Measurements from ENCODE around the gene PRDX5. TPM values are rescaled to one million over a fixed set of nuclear protein-coding genes. Genes with fewer than 3 reads are reported as not detected.
A peak's percentile ranks its signal among the peaks of the same experiment; 100 is the strongest.

The PRDX5 gene
- total RNA-seq, 1 donor, result 257 TPM

GRCh38 chr11:64276653-64277431, 41.1 kb upstream of the PRDX5 start:
- TF ChIP-seq CTCF (IDR thresholded peaks at IDR 0.05; ENCODE audit: insufficient read depth, low read length), result no peak
- no peak overlapping the region for H3K4me3 ChIP-seq (ENCODE audit: low read depth, low read length)
- no peak for DNase-seq (ENCODE audit: low read depth)

GRCh38 chr11:64278576-64279190, 39.2 kb upstream of the PRDX5 start:
- no peak overlapping the region for H3K4me3 ChIP-seq (ENCODE audit: low read depth, low read length)
- no peak for DNase-seq (ENCODE audit: low read depth)
- no peak for TF ChIP-seq CTCF (IDR thresholded peaks at IDR 0.05; ENCODE audit: insufficient read depth, low read length)

GRCh38 chr11:64281957-64282770, 35.8 kb upstream of the PRDX5 start:
- no peak overlapping the region for H3K4me3 ChIP-seq (ENCODE audit: low read depth, low read length)
- no peak for TF ChIP-seq CTCF (IDR thresholded peaks at IDR 0.05; ENCODE audit: insufficient read depth, low read length)
- DNase-seq (ENCODE audit: low read depth), result no peak

- DNase-seq (ENCODE audit: low read depth), result no peak
- peak overlapping the region; percentile 87 for H3K4me3 ChIP-seq (ENCODE audit: low read depth, low read length)
- no peak for TF ChIP-seq CTCF (IDR thresholded peaks at IDR 0.05; ENCODE audit: insufficient read depth, low read length)
Measured at GRCh38 chr11:64283092-64283491, 34.8 kb upstream of the PRDX5 start.

DNA sequence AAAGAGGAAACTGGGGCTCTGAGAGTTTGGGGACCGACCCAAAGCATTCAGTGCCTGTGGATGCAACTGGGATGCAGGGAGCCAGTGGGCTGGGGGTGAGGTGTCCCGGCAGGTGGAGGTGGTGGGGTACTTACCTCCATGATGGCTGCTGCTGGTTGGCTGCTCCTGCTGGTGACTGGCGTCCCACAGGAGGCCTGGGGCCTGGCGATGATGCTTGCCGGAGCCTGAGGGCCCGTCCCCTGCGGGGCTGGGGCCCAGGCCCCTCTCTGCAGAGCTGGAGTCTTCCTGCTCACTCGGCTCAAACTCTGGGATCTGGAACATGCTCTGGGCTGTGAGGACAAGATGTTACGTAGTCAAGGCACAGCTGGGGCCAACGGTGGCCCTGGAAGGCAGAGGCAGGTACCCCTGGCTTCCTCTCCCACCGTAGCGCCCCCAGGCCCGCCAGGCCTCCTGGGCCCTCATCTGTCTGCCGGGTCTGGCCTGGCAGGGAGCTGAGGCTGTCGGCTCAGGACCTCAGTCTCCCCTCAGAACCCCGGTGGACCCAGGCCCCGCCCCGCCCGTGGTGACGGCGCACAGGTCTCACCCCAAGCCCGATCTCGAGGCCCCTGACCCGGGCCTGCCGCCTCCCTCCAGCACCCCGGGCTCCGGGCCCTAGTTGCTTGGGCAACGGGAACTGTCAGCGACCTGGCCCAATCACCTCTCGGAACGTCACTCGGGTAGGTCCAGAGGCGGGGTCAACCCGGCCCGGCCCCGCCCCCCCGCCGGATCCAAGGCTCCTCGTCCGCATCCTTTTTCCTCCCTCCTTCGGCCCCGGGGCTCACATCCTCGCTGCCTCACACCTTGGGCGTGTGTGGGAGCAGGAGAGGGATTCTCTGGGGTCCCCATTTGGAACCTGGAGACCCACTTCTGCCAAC, 33.6 kb upstream of the PRDX5 start, which contains the start of gene BAD:
Gene BAD, minus strand, starts transcription at position 618 of the 914 bp plus-strand sequence. Its CDS starts 297 bp downstream, at position 321.
- TF ChIP-seq CTCF (IDR thresholded peaks at IDR 0.05; ENCODE audit: insufficient read depth, low read length), result no peak
- peak; percentile 90 for DNase-seq (ENCODE audit: low read depth)
- H3K4me3 ChIP-seq (ENCODE audit: low read depth, low read length), result peak within 1 kb of the TSS; percentile 87

Measured in fibroblast of the aortic adventitia (primary cell).